Left ventricle myocardium inferior (tissue), 1 donor: Measurements from ENCODE around the gene IL1A. TPM values are rescaled to one million over a fixed set of nuclear protein-coding genes. Genes with fewer than 3 reads are reported as not detected.

Experiments
- DNase-seq: peaks from one replicate; pipeline ENCODE4 v3.0.0-alpha.2; 2020
- H3K27ac ChIP-seq: fragments of 200-600 bp; replicated peaks from 2 replicates; pipeline ENCODE4 v1.8.0; 2021
- H3K27me3 ChIP-seq: fragments of 200-600 bp; 2 replicates; pipeline ENCODE4 v1.8.0; 2021; ENCODE audit warnings: low read depth
- H3K36me3 ChIP-seq: fragments of 200-600 bp; 2 replicates; pipeline ENCODE4 v1.8.0; 2021
- H3K4me1 ChIP-seq: fragments of 200-600 bp; 2 replicates; pipeline ENCODE4 v1.8.0; 2021
- H3K4me3 ChIP-seq: fragments of 200-600 bp; 2 replicates; pipeline ENCODE4 v1.8.0; 2021; ENCODE audit warnings: mild to moderate bottlenecking, moderate library complexity
- H3K9me3 ChIP-seq: fragments of 200-600 bp; replicated peaks from 2 replicates; pipeline ENCODE4 v1.8.0; 2021
- intact Hi-C: fragments of 100-400 bp; cut with micrococcal nuclease; formaldehyde crosslinking; loops from one replicate; pipeline ENCODE4 v1.11.0; 2022
- total RNA-seq: library from RNA; stranded (reverse); fragmentation: NEBNext Ultra II Directional; extraction: Animal tissue kit (Norgen Biotek cat#: 25700); gene quantifications from one replicate; pipeline ENCODE4 v1.2.1, GENCODE V29; 2021
- TF ChIP-seq, protein P1 (sequence below): fragments of 200-600 bp; IDR thresholded peaks from 2 replicates; pipeline ENCODE4 v1.8.0; 2021; ENCODE audit warnings: antibody characterized with exemption, mild to moderate bottlenecking, borderline replicate concordance
- donor health status: DM: no; HTN: yes; CAD: no; lungs with severe emphysema.

The IL1A gene
- total RNA-seq, 1 donor from 2014 or later: not detected

GRCh38 chr2:112789186-112789585 is 4.9 kb upstream of the IL1A start:
- peaks cover 9% of the 10 kb centered on the region for H3K4me1 ChIP-seq
- no peak overlapping the region for H3K4me3 ChIP-seq
- no peaks in the 10 kb centered on the region for H3K9me3 ChIP-seq
- no peak for DNase-seq
- no peaks in the 10 kb centered on the region for H3K36me3 ChIP-seq
- intact Hi-C loops: no loop called here
- no peaks in the 10 kb centered on the region for H3K27me3 ChIP-seq
- no peak overlapping the region for H3K27ac ChIP-seq
- TF ChIP-seq, protein P1, sequence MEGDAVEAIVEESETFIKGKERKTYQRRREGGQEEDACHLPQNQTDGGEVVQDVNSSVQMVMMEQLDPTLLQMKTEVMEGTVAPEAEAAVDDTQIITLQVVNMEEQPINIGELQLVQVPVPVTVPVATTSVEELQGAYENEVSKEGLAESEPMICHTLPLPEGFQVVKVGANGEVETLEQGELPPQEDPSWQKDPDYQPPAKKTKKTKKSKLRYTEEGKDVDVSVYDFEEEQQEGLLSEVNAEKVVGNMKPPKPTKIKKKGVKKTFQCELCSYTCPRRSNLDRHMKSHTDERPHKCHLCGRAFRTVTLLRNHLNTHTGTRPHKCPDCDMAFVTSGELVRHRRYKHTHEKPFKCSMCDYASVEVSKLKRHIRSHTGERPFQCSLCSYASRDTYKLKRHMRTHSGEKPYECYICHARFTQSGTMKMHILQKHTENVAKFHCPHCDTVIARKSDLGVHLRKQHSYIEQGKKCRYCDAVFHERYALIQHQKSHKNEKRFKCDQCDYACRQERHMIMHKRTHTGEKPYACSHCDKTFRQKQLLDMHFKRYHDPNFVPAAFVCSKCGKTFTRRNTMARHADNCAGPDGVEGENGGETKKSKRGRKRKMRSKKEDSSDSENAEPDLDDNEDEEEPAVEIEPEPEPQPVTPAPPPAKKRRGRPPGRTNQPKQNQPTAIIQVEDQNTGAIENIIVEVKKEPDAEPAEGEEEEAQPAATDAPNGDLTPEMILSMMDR: no peak

DNA sequence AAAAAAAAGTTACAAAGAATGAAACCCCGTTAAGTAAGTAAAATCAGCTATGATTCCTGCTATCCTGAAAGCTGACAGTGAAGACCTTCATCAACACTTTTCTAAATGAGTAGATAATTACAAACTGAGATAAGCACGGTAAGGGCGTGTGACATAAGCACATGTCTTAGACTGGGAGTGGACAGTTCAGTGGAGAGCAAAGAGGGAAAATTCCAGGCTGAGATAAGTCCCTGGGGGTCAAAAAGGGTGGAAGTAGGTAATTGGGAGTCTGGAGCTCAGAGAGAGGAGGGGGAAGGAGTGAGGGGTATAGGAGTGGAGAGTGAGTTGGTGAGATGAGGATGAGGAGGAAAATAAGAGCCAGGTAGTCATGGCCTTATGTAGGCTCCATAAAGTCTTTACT is 4.4 kb upstream of the IL1A start:
- TF ChIP-seq, protein P1: no peak
- no peak overlapping the region for H3K27ac ChIP-seq
- H3K4me1 ChIP-seq: peaks cover 8% of the 10 kb centered on the region
- no peak overlapping the region for H3K4me3 ChIP-seq
- no peaks in the 10 kb centered on the region for H3K27me3 ChIP-seq
- H3K9me3 ChIP-seq: no peaks in the 10 kb centered on the region
- intact Hi-C loops: no loop called here
- no peaks in the 10 kb centered on the region for H3K36me3 ChIP-seq
- no peak for DNase-seq

- H3K9me3 ChIP-seq: no peaks in the 10 kb centered on the region
- peaks cover 8% of the 10 kb centered on the region for H3K4me1 ChIP-seq
- no peaks in the 10 kb centered on the region for H3K36me3 ChIP-seq
- no peak overlapping the region for H3K4me3 ChIP-seq
- intact Hi-C loops: no loop called here
- TF ChIP-seq, protein P1: no peak
- no peaks in the 10 kb centered on the region for H3K27me3 ChIP-seq
- no peak overlapping the region for H3K27ac ChIP-seq
- no peak for DNase-seq
Measured at GRCh38 chr2:112787729-112788393, 3.6 kb upstream of the IL1A start.

DNA sequence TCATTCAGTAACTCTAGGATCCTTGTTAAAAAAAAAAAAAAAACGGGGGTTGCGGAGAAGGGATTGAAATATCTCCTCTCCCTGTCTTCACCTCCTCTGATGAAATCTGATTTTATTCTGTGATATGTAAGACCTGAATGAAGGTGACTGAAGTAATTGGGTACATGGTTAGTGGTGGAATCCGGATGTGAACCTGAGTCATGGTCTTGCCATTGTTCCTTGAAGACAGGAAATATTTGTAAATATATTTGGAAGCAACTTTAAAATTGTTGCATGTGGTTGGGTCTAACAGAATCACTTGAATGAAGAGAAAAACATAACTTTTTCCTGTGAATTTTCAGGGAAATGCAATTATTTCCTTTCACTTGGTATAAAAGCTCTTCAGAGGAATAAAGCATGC is 3.0 kb upstream of the IL1A start:
- TF ChIP-seq, protein P1: no peak
- Histone ChIP-seq H3K27me3 (no peaks in the 10 kb centered on the region), H3K4me1 (peaks cover 8% of the 10 kb centered on the region), H3K27ac (no peak overlapping the region), H3K36me3 (no peaks in the 10 kb centered on the region), H3K4me3 (no peak overlapping the region), H3K9me3 (no peaks in the 10 kb centered on the region)
- no peak for DNase-seq
- intact Hi-C loops: no loop called here

DNA sequence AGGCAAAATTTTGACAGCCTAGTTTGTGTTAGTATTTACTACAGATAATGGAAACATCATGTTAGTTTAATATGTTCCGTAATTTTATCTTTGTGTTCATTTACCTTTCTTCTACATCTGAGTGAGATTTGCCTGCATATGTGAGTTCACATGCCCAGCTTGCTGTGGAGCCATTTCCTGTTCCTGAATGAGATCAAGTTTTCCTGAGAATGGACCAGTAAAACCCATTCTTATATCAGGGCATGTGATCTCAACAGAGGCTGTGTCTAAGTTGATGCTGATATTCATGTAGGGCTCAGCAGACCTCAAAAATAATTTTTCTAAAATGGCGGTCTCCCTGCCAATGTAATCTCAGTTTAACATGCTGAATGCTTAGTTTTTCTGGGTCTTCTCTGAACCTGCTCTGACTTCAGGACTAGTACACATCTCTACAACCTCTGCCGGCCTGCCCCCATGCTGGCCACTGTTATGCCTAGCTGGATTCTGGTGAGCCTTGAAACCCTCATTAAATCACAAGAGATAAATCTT is 1.0 kb downstream of the IL1A start:
- H3K27me3 ChIP-seq: no peaks in the 10 kb centered on the region
- no peak overlapping the region for H3K4me3 ChIP-seq
- DNase-seq: no peak
- intact Hi-C loops: no loop called here
- TF ChIP-seq, protein P1: no peak
- no peak overlapping the region for H3K27ac ChIP-seq
- peaks cover 7% of the 10 kb centered on the region for H3K4me1 ChIP-seq
- no peaks in the 10 kb centered on the region for H3K9me3 ChIP-seq
- no peaks in the 10 kb centered on the region for H3K36me3 ChIP-seq
